Airway epithelial cell (primary cell): Measurements from ENCODE around the gene GMDS. TPM values are rescaled to one million over a fixed set of nuclear protein-coding genes. Genes with fewer than 3 reads are reported as not detected.

Experiments
- total RNA-seq: library from RNA; depleted of rRNA; stranded (reverse); fragments of >200 nt; gene quantifications from 2 replicates; pipeline ENCODE4 v1.2.3, GENCODE V29; 2015

GMDS gene
- total RNA-seq = 24.7 and 31.0 TPM in 2 replicates

DNA sequence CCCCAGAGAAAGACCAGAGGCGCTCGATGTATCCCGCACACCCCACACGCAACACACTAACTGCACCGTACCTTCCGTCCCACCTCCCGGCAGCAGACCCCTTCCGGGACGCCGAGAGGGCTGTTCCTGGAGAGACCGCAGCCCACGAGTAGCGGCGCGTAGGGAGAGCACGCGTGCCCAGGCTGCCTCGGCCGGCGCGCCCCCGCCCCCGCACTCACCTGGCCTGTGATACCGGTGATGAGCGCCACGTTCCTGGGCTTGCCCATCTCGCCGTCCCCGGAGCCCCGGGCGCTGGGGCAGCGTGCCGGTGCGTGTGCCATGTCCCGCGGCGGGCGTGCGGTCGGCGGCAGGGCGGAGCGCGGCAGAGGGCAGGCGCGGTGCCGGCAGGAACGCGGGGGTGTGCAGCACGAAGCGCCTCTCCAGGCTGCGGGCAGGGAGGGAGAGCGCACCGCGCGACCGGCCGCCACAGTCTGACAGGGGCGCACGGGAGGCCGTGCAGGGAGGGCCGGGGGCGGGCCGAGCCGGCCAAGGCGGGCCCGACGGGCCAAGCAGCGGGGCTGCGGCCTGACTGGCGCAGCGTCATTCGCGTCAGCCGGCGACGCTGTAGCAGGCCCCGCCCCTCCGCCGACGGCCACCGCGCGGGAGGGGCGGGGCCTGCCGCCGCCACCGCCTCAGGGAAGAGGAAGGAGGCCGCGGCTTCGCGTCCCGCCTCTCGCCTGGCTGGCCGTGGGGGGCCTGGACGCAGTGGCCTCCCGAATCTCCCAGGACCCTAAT lies at the start of gene GMDS:
GMDS (minus strand) TSS at position 503 of the 774 bp plus-strand sequence.

DNA sequence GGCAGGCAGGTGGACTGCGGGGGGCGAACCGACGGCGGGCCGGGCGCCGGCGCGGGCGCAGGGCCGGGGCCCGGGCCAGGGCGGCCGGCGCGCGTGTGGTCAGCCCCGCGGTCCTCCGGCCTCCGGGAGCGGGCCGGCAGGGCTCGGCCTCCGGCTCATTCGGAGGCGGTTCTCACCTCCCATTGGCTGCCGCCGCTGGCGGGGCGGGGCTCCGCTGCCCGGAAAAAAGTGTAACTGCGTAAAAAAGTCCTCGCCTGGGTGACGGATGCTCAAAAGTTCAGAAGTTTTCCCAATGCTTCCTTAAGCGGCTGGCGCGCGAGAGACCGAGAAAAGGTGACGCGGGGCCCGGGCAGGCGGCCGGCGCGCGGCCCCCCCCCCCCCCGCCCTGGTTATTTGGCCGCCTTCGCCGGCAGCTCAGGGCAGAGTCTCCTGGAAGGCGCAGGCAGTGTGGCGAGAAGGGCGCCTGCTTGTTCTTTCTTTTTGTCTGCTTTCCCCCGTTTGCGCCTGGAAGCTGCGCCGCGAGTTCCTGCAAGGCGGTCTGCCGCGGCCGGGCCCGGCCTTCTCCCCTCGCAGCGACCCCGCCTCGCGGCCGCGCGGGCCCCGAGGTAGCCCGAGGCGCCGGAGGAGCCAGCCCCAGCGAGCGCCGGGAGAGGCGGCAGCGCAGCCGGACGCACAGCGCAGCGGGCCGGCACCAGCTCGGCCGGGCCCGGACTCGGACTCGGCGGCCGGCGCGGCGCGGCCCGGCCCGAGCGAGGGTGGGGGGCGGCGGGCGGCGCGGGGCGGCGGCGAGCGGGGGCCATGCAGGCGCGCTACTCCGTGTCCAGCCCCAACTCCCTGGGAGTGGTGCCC lies 635.5 kb downstream of the GMDS start, which contains the start of gene FOXC1:
FOXC1 (plus strand) TSS at position 268 of the 849 bp plus-strand sequence; CDS start at position 799, 531 bp downstream.

